Testis (tissue), 5 donors: ENCODE measurements around the gene ANKRD55. TPM values are rescaled to one million over a fixed set of nuclear protein-coding genes. Genes with fewer than 3 reads are reported as not detected.

ENCODE experiments used
- DNase-seq: peaks from one replicate; pipeline ENCODE4 v3.0.0-alpha.2; 2019
- H3K27ac ChIP-seq, 2 donors: fragments of 200-600 bp; sonication (generic); one replicate each; pipeline ENCODE4 v1.5.1; 2019
- H3K27me3 ChIP-seq: fragments of 200-600 bp; sonication (generic); one replicate; pipeline ENCODE4 v1.5.1; 2019
- H3K36me3 ChIP-seq: fragments of 200-600 bp; sonication (generic); one replicate; pipeline ENCODE4 v1.5.1; 2017; ENCODE audit warnings: low read depth; ENCODE audit errors: missing control alignments
- H3K4me1 ChIP-seq: fragments of 200-600 bp; sonication (generic); one replicate; pipeline ENCODE4 v1.5.1; 2019
- H3K4me3 ChIP-seq, 2 donors: fragments of 200-600 bp; sonication (generic); one replicate each; pipeline ENCODE4 v1.5.1; 2017 to 2019
- H3K9me3 ChIP-seq: fragments of 200-600 bp; sonication (generic); one replicate; pipeline ENCODE4 v1.5.1; 2017
- POLR2A ChIP-seq: fragments of 450-650 bp; IDR thresholded peaks from one replicate; pipeline ENCODE4 v1.6.1; 2017; ENCODE audit warnings: antibody characterized with exemption, mild to moderate bottlenecking, moderate library complexity
- WGBS, 2 donors: methylation state at CpG; one replicate each; pipeline ENCODE4 v1.1.5; 2018; 5-methylcytosine and 5-hydroxymethylcytosine counted together
- intact Hi-C: fragments of 100-400 bp; cut with DNase I; formaldehyde crosslinking; loops from one replicate; pipeline ENCODE4 v1.15.1; 2023; ENCODE audit warnings: low total_unique reads
- long read RNA-seq, 2 donors: transcript quantifications; one replicate each; lab custom pipeline, GENCODE V29; 2026
- polyA plus RNA-seq: library from polyadenylated mRNA; stranded (reverse); fragments of 350-450 nt; fragmentation: Illumina TruSeq; extraction: RNeasy Lipid Tissue Mini Kit (QIAGEN cat#74804); gene quantifications from one replicate; pipeline ENCODE4 v1.2.3, GENCODE V29; 2014; ENCODE audit warnings: low read depth, low replicate concordance; ENCODE audit not compliant: insufficient read depth
- total RNA-seq, 2 donors: library from RNA; depleted of rRNA; stranded (reverse); fragments of >200 nt; gene quantifications; one replicate each; pipeline ENCODE4 v1.2.3, GENCODE V29; 2016
- TF ChIP-seq, protein P1 (sequence below), 3 experiments: fragments of 450-650 bp in 2 of 3; fragments of 200-600 bp in 1 of 3; sonication (generic) in 1 of 3; IDR thresholded peaks; one replicate each; pipeline ENCODE4 v1.5.1; 2016 to 2019; ENCODE audit warnings: antibody characterized with exemption in 3 of 3, mild to moderate bottlenecking in 2 of 3, moderate library complexity in 1 of 3

ANKRD55 gene
- total RNA-seq (1 to 10 TPM; 6.1 to 6.2 TPM), polyA plus RNA-seq (28.1 TPM)
- long read RNA-seq, donor 1, partial matches to known transcripts: 0 of 1 reads
- long read RNA-seq, donor 1, other reads (novel, unspliced or antisense): 0 of 1 reads
- long read RNA-seq, donor 2: 0 reads

DNA sequence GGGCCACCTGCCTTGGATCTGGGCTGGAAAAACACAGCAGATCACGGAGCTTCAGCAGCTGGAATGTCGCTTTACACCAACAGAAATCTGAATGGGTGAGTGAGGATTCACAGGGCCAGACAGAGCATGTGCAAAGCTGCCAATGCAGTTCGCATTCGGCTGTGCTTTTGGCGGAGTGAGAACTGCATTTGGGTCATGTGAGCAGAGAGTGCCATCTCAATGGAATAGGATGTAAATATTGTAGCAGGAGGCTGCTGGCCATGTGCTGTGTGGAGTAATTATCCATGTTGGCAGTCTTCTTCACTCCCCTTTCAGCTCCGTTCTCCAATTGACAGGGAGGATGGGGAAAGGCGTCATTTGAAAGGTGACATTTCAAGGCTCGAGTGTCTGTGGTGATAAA is at the start of gene ANKRD55:
Gene ANKRD55, minus strand, starts transcription at position 101 of the 400 bp plus-strand sequence. CDS start 417 bp downstream, outside the sequence.
- Histone ChIP-seq H3K27me3 (no peaks in the 10 kb centered on the region), H3K27ac (no peak within 1 kb of the TSS), H3K36me3 (no peaks in the 10 kb centered on the region), H3K4me1 (no peaks in the 10 kb centered on the region), H3K4me3 (no peak within 1 kb of the TSS), H3K9me3 (no peaks in the 10 kb centered on the region)
- DNase-seq: no peak
- TF ChIP-seq POLR2A: no peak
- TF ChIP-seq, protein P1, sequence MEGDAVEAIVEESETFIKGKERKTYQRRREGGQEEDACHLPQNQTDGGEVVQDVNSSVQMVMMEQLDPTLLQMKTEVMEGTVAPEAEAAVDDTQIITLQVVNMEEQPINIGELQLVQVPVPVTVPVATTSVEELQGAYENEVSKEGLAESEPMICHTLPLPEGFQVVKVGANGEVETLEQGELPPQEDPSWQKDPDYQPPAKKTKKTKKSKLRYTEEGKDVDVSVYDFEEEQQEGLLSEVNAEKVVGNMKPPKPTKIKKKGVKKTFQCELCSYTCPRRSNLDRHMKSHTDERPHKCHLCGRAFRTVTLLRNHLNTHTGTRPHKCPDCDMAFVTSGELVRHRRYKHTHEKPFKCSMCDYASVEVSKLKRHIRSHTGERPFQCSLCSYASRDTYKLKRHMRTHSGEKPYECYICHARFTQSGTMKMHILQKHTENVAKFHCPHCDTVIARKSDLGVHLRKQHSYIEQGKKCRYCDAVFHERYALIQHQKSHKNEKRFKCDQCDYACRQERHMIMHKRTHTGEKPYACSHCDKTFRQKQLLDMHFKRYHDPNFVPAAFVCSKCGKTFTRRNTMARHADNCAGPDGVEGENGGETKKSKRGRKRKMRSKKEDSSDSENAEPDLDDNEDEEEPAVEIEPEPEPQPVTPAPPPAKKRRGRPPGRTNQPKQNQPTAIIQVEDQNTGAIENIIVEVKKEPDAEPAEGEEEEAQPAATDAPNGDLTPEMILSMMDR (IDR thresholded peaks at IDR 0.05): no peak
- intact Hi-C loops: no loop called here
- 59 to 77% methylated on average over 8 of the region's 8 CpGs for WGBS, 2 donors

DNA sequence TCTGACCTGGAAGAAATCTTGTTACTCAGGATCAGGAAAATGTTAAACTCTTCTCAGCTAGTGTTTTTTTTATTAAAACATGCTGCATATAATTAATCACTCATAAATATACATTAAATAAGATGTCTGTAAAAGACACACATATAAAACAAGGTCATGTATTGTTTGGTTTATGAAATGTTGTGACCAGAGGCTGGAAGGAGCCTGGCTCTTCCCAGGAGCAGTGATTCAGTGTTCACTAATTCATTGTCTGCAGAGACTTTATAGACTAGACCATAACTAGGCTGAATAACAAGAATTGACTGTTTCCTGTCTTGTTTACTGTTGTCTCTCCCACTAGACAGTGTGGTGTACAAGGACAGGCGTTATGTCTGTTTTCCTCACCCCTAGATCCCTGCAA is 49.1 kb upstream of the ANKRD55 start:
- no peaks in the 10 kb centered on the region for H3K4me1 ChIP-seq
- no peaks in the 10 kb centered on the region for H3K9me3 ChIP-seq
- WGBS, 2 donors: 92 to 95% methylated on average over 1 of the region's 1 CpG
- TF ChIP-seq POLR2A: no peak
- TF ChIP-seq, protein P1 (IDR thresholded peaks at IDR 0.05): no peak
- no peak for DNase-seq
- H3K27ac ChIP-seq: no peak overlapping the region
- H3K27me3 ChIP-seq: no peaks in the 10 kb centered on the region
- H3K4me3 ChIP-seq: no peak overlapping the region
- no peaks in the 10 kb centered on the region for H3K36me3 ChIP-seq
- intact Hi-C loops: no loop called here

DNA sequence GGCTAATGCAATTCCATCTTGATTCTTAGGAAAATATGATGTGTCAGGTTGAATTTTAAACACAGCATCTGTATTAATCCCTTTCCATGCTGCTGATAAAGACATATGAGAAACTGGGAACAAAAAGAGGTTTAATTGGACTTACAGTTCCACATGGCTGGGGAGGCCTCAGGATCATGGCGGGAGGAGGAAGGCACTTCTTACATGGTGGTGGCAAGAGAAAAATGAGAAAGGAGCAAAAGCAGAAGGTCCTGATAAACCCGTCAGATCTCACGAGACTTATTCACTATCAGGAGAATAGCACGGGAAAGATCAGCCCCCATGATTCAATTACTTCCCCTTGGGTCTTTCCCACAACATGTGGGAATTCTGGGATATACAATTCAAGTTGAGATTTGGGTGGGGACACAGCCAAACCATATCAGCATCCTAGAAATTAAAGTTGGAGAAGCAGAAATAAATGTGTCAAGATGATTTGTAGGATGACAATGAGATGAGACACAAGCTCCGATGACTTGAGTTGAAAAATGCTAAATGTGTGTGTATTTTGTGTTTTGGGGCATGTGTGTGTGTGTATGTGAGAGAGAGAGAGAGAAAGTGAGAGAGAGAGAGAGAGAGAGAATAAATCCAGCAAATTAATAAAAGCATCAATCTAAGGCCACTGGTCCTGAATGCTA is 48.5 kb upstream of the ANKRD55 start:
- H3K27ac ChIP-seq: no peak overlapping the region
- no peak for TF ChIP-seq POLR2A
- TF ChIP-seq, protein P1 (IDR thresholded peaks at IDR 0.05): no peak
- H3K36me3 ChIP-seq: no peaks in the 10 kb centered on the region
- WGBS, 2 donors: 70 to 80% methylated on average over 5 of the region's 5 CpGs
- H3K4me3 ChIP-seq: no peak overlapping the region
- DNase-seq: no peak
- H3K27me3 ChIP-seq: no peaks in the 10 kb centered on the region
- no peaks in the 10 kb centered on the region for H3K4me1 ChIP-seq
- intact Hi-C loops: no loop called here
- H3K9me3 ChIP-seq: no peaks in the 10 kb centered on the region

DNA sequence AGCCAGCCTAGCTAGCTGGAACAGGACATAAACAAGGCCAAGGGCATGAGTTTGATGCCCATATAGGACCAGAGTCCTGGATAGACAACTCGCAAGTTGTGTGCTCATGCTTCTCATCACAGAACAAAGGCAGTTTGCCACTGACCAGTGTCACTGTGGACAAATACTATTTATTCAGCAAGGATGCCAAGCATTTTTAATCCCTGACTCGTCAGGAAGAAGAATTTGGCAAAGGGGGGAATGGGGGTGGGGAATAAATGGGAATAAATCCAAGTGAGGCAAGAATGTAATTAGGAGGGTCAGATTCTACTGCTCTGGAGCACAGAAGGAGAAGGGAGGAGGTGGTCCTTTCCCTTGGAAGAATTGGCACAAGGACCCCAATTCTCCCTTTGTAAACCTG is 46.8 kb upstream of the ANKRD55 start:
- intact Hi-C loops: no loop called here
- H3K4me3 ChIP-seq: no peak overlapping the region
- H3K9me3 ChIP-seq: no peaks in the 10 kb centered on the region
- H3K36me3 ChIP-seq: no peaks in the 10 kb centered on the region
- TF ChIP-seq, protein P1 (IDR thresholded peaks at IDR 0.05): no peak
- no peak for TF ChIP-seq POLR2A
- H3K27ac ChIP-seq: no peak overlapping the region
- no peaks in the 10 kb centered on the region for H3K4me1 ChIP-seq
- H3K27me3 ChIP-seq: no peaks in the 10 kb centered on the region
- WGBS, 2 donors: 30 to 66% methylated on average over 2 of the region's 2 CpGs
- no peak for DNase-seq

DNA sequence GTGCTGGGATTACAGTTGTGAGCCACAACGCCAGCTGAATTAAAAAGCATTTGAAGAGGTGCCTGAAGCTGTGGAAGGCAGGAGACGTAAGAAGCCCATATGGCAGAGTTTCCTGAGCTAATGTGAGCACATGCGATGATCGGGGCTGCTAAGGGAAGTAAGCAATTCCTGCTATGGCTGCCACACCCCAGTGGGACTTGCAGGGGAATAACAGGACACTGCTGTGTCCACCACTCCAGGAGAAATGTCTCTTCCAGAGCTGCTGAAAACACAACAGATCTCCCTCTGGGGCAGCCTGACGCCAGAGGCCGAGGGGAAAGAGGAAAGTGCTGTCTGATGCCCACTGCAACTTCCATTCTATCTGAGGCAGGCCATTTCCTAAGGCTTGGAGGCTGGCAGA is 46.2 kb upstream of the ANKRD55 start:
- Histone ChIP-seq H3K4me3 (no peak overlapping the region), H3K27me3 (no peaks in the 10 kb centered on the region), H3K27ac (no peak overlapping the region), H3K4me1 (no peaks in the 10 kb centered on the region), H3K36me3 (no peaks in the 10 kb centered on the region), H3K9me3 (no peaks in the 10 kb centered on the region)
- intact Hi-C loops: no loop called here
- WGBS, 2 donors: 71 to 87% methylated on average over 6 of the region's 6 CpGs
- TF ChIP-seq POLR2A: no peak
- TF ChIP-seq, protein P1 (IDR thresholded peaks at IDR 0.05): no peak
- no peak for DNase-seq
